ENCODE measurements around the gene RABL6. TPM values are rescaled to one million over a fixed set of nuclear protein-coding genes. Genes with fewer than 3 reads are reported as not detected.
A peak's percentile ranks its signal among the peaks of the same experiment; 100 is the strongest.
"Not testable (repeated sequence)": the region's sequence is repeated elsewhere in the genome, so short reads cannot be mapped to it uniquely, and the experiment has no call there.

Gene RABL6
- total RNA-seq, 2 experiments from 2014 or later: 96.0 to 96.2 TPM

- no peak for DNase-seq
- ChIA-PET POLR2A (no interaction called here), CTCF (interaction anchor here (1.0 to 1.6 kb wide), 2 partner anchors 251 kb away, joined by 3 to 9 read pairs; no protein-coding TSS in a partner anchor)
- Mint-ChIP-seq H3K4me1 (peaks cover 23% of the 10 kb centered on the region), H3K27ac (no peak overlapping the region), H3K4me3 (no peak overlapping the region), H3K27me3 (peaks cover 29% of the 10 kb centered on the region), H3K36me3 (ENCODE audit: low read depth) (no peaks in the 10 kb centered on the region), H3K9me3 (no peaks in the 10 kb centered on the region)
These were observed 23.3 kb upstream of the RABL6 start for GRCh38 chr9:136784249-136784996.

GRCh38 chr9:136784997-136785361 is 22.8 kb upstream of the RABL6 start:
- POLR2A ChIA-PET: no interaction called here

GRCh38 chr9:136785565-136786355 is 22.0 kb upstream of the RABL6 start:
- not testable (repeated sequence) for DNase-seq
- CTCF ChIA-PET: interaction anchor here (1.5 to 4.0 kb wide), 6 partner anchors 8 to 249 kb away, joined by 4 to 22 read pairs (median 6); partner anchors contain the start of gene AJM1

More at GRCh38 chr9:136784997-136785361, 22.8 kb upstream of the RABL6 start:
- H3K36me3 Mint-ChIP-seq (ENCODE audit: low read depth): no peaks in the 10 kb centered on the region
- CTCF ChIA-PET: interaction anchor here (1.6 kb wide), 1 partner anchor 250 kb away, joined by 9 read pairs; no protein-coding TSS in a partner anchor
- H3K9me3 Mint-ChIP-seq: no peaks in the 10 kb centered on the region
- H3K4me3 Mint-ChIP-seq: no peak overlapping the region
- peaks cover 25% of the 10 kb centered on the region for H3K27me3 Mint-ChIP-seq
- DNase-seq: peak; percentile 41
- no peak overlapping the region for H3K27ac Mint-ChIP-seq
- H3K4me1 Mint-ChIP-seq: peaks cover 23% of the 10 kb centered on the region

DNA sequence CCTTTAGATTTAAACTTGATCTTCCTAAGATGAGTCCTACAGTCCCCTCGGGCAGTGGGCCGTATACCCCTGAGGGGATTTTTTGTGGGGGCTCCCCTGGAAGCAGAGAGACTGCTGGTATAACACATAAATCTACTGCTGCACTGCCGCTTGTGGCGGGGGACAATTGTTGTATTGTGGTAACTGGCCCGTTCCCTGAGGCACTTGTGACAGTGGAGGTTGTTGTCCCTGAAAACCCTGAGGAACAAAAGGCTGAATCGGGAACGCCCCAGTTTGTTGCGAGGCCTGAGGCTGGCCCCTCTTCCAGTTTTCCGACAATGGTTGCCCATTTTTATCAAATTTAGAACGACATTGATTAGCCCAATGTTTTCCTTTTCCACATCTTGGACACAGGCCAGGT is 21.3 kb upstream of the RABL6 start:
- H3K27ac Mint-ChIP-seq: no peak overlapping the region
- peaks cover 29% of the 10 kb centered on the region for H3K4me1 Mint-ChIP-seq

More at GRCh38 chr9:136785565-136786355, 22.0 kb upstream of the RABL6 start:
- H3K4me1 Mint-ChIP-seq: peaks cover 28% of the 10 kb centered on the region
- peaks cover 17% of the 10 kb centered on the region for H3K27me3 Mint-ChIP-seq
- POLR2A ChIA-PET; H3K4me3 Mint-ChIP-seq; H3K36me3 Mint-ChIP-seq (ENCODE audit: low read depth); H3K27ac Mint-ChIP-seq; H3K9me3 Mint-ChIP-seq: not testable (repeated sequence)

DNA sequence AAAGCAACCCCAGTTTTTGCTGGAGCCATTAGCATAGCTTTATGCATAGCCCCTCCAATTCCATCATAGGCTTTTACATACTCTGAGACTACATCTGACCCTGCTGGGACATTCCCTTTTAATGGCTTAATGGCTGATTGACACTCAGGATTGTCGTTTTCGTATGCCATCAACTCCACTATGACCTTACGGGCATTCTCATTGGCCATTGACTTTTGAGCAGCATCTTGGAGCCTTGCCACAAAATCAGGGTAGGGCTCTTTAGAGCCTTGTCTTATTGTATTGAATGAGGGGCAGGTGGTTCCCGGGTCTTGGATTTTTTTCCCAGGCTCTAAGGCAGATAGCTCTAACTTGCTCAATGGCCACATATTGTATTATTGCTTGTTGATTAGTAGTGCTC is 20.8 kb upstream of the RABL6 start:
- peaks cover 12% of the 10 kb centered on the region for H3K27me3 Mint-ChIP-seq
- H3K9me3 Mint-ChIP-seq; H3K36me3 Mint-ChIP-seq (ENCODE audit: low read depth): not testable (repeated sequence)

More for the DNA sequence above, 21.3 kb upstream of the RABL6 start:
- no peaks in the 10 kb centered on the region for H3K9me3 Mint-ChIP-seq
- no peak overlapping the region for H3K4me3 Mint-ChIP-seq
- H3K36me3 Mint-ChIP-seq (ENCODE audit: low read depth): no peaks in the 10 kb centered on the region
- no peak for DNase-seq
- ChIA-PET CTCF (interaction anchor here (1.5 to 4.0 kb wide), 6 partner anchors 9 to 248 kb away, joined by 4 to 22 read pairs (median 6); partner anchors contain the start of gene AJM1), POLR2A (interaction anchor here (1.3 kb wide), 1 partner anchor 248 kb away, joined by 4 read pairs; no protein-coding TSS in a partner anchor)
- H3K27me3 Mint-ChIP-seq: peaks cover 13% of the 10 kb centered on the region

DNA sequence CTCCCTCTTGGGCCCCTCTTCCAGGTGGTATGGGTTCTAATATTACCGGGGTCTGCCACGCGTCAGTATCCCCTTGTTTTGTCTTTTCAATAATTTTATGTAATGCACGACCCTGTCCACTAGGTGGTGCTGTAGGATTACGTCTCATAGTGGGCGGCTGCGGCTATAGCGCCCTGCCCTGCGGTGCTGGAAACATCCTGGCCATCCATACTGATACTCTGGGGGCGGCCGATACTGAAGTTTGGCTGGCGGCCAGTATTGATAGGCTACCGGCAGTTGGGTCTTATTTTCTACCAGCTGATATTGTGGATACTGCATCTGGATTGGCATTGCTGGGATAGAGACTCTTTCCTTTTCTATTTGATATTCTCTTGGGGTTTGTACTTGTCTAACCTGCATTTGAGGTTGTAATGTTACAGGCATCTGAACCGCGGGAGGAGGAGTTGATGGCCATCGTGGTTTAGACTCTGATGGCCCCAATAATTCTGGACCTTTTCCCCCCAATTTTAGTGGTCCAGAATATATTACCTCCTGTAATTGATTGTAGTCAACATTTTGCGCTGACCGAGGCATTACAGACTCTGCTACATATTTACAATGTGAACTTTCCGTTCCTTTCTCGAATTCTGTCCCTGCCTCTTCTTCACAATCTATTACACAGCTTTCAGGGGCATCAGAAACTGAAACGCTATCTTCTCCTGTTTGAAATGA is 19.9 kb upstream of the RABL6 start:
- H3K4me3 Mint-ChIP-seq: no peak overlapping the region
- no peak overlapping the region for H3K27ac Mint-ChIP-seq
- ChIA-PET POLR2A (interaction anchor here (0.9 to 1.3 kb wide), 2 partner anchors 247 kb away, joined by 3 to 4 read pairs; no protein-coding TSS in a partner anchor), CTCF (interaction anchor here (0.9 to 4.0 kb wide), 14 partner anchors 11 to 282 kb away, joined by 3 to 22 read pairs (median 4); partner anchors contain the start of genes AJM1 and SAPCD2)
- no peaks in the 10 kb centered on the region for H3K36me3 Mint-ChIP-seq (ENCODE audit: low read depth)
- peaks cover 7% of the 10 kb centered on the region for H3K27me3 Mint-ChIP-seq
- DNase-seq: peak; percentile 79
- no peaks in the 10 kb centered on the region for H3K9me3 Mint-ChIP-seq
- H3K4me1 Mint-ChIP-seq: peaks cover 37% of the 10 kb centered on the region

More for the DNA sequence above, 20.8 kb upstream of the RABL6 start:
- H3K27ac Mint-ChIP-seq, DNase-seq, H3K4me3 Mint-ChIP-seq: not testable (repeated sequence)
- ChIA-PET POLR2A (interaction anchor here (1.3 kb wide), 1 partner anchor 248 kb away, joined by 4 read pairs; no protein-coding TSS in a partner anchor), CTCF (interaction anchor here (0.5 to 4.0 kb wide), 8 partner anchors 10 to 248 kb away, joined by 3 to 22 read pairs (median 4); partner anchors contain the start of gene AJM1)
- peaks cover 31% of the 10 kb centered on the region for H3K4me1 Mint-ChIP-seq

- H3K27ac Mint-ChIP-seq; H3K4me3 Mint-ChIP-seq; H3K9me3 Mint-ChIP-seq; H3K36me3 Mint-ChIP-seq (ENCODE audit: low read depth); H3K27me3 Mint-ChIP-seq; DNase-seq: not testable (repeated sequence)
- ChIA-PET POLR2A (interaction anchor here (0.9 kb wide), 1 partner anchor 246 kb away, joined by 3 read pairs; no protein-coding TSS in a partner anchor), CTCF (interaction anchor here (0.9 to 4.0 kb wide), 10 partner anchors 12 to 281 kb away, joined by 3 to 22 read pairs (median 3); partner anchors contain the start of genes AJM1 and SAPCD2)
- peaks cover 43% of the 10 kb centered on the region for H3K4me1 Mint-ChIP-seq
These were observed 18.9 kb upstream of the RABL6 start for GRCh38 chr9:136788644-136789522.

GRCh38 chr9:136789523-136789937 is 18.2 kb upstream of the RABL6 start:
- ChIA-PET CTCF (interaction anchor here (3.5 kb wide), 1 partner anchor 245 kb away, joined by 20 read pairs; no protein-coding TSS in a partner anchor), POLR2A (no interaction called here)
- no peak for DNase-seq
- Mint-ChIP-seq H3K36me3 (ENCODE audit: low read depth) (peaks cover 4% of the 10 kb centered on the region), H3K27ac (no peak overlapping the region), H3K4me1 (peaks cover 43% of the 10 kb centered on the region), H3K27me3 (peaks cover 5% of the 10 kb centered on the region), H3K4me3 (no peak overlapping the region), H3K9me3 (no peaks in the 10 kb centered on the region)

GRCh38 chr9:136790640-136791515 is 16.9 kb upstream of the RABL6 start, which contains the start of gene TMEM141:
TMEM141 (plus strand) TSS chr9:136791344; CDS start chr9:136791371, 27 bp downstream.
- H3K4me1 Mint-ChIP-seq: peaks cover 36% of the 10 kb centered on the region
- H3K27me3 Mint-ChIP-seq: peaks cover 5% of the 10 kb centered on the region
- peak within 1 kb of the TSS; percentile 77 for H3K4me3 Mint-ChIP-seq
- ChIA-PET CTCF (interaction anchor here (0.9 to 1.8 kb wide), 12 partner anchors 10 to 296 kb away, joined by 3 to 14 read pairs (median 4); partner anchors contain the start of genes AJM1, MAN1B1 and SAPCD2), POLR2A (interaction anchor here (1.1 to 2.9 kb wide), 3 partner anchors 16 to 296 kb away, joined by 3 to 18 read pairs (median 4); partner anchors contain the start of genes MAN1B1 and RABL6)
- no peaks in the 10 kb centered on the region for H3K9me3 Mint-ChIP-seq
- peaks cover 4% of the 10 kb centered on the region for H3K36me3 Mint-ChIP-seq (ENCODE audit: low read depth)
- peak within 1 kb of the TSS; percentile 89 for H3K27ac Mint-ChIP-seq
- DNase-seq: peak; percentile 100

DNA sequence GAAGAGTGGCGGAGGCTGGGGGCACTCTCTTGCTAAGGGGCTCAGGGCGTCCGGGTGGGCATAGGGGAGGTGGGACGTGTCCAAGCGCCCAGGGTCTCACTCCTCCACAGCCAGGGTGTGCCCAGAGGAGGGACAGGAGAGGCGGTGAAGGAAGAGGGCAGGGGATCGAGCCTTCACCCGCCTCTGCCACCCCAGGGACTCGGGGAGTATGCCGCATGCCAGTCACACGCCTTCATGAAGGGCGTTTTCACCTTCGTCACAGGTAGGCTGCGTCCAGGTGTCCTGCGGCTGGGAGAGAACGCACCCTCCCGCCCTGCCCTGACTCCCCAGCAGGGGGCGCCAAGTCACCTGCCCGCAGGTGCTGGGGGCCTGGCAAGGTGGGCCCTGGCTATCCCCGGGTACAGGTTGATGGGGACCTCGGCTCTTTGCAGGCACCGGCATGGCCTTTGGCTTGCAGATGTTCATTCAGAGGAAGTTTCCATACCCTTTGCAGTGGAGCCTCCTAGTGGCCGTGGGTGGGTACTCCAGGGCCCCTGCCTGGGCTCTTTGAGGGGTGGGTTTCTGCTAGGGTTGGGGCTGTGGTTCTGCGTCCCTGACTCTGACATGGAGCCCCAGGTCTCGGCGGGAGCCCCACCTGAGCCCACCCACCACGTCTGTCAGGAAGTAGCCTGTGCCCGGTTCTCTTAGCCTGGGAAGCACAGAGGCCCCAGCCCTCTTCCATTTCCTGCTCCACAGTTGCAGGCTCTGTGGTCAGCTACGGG is 16.1 kb upstream of the RABL6 start:
- DNase-seq: peak; percentile 75
- H3K9me3 Mint-ChIP-seq: no peaks in the 10 kb centered on the region
- H3K4me3 Mint-ChIP-seq: peak overlapping the region; percentile 77
- H3K4me1 Mint-ChIP-seq: peaks cover 36% of the 10 kb centered on the region
- CTCF ChIA-PET: interaction anchor here (0.9 to 3.1 kb wide), 12 partner anchors 9 to 243 kb away, joined by 3 to 46 read pairs (median 5); partner anchors contain the start of genes AJM1, PAXX, RABL6 and TRAF2
- H3K27me3 Mint-ChIP-seq: peaks cover 12% of the 10 kb centered on the region
- peak overlapping the region; percentile 89 for H3K27ac Mint-ChIP-seq
- H3K36me3 Mint-ChIP-seq (ENCODE audit: low read depth): peaks cover 4% of the 10 kb centered on the region
- POLR2A ChIA-PET: interaction anchor here (0.5 to 2.9 kb wide), 3 partner anchors 9 to 360 kb away, joined by 3 to 18 read pairs (median 4); partner anchors contain the start of gene RABL6

Data from activated CD4-positive, alpha-beta memory T cell treated with anti-CD3 and anti-CD28 coated beads, Interleukin-2, amount 10 ng/mL, durations not matched to agents 7 days and 5 days (primary cell).